ENCODE measurements around the gene TBC1D22B.
"Not testable (repeated sequence)": the region's sequence is repeated elsewhere in the genome, so short reads cannot be mapped to it uniquely, and the experiment has no call there.

Gene TBC1D22B

GRCh38 chr6:37321101-37321500 lies 63.5 kb downstream of the TBC1D22B start:
- no peak for DNase-seq (ENCODE audit: low read depth, low spot score)

GRCh38 chr6:37321516-37322415 lies 64.2 kb downstream of the TBC1D22B start:
- DNase-seq (ENCODE audit: low read depth, low spot score): no peak

- DNase-seq (ENCODE audit: low read depth, low spot score): no peak
Observed at GRCh38 chr6:37323580-37323979, 66.0 kb downstream of the TBC1D22B start.

GRCh38 chr6:37324131-37325033 lies 66.8 kb downstream of the TBC1D22B start:
- no peak for DNase-seq (ENCODE audit: low read depth, low spot score)

DNA sequence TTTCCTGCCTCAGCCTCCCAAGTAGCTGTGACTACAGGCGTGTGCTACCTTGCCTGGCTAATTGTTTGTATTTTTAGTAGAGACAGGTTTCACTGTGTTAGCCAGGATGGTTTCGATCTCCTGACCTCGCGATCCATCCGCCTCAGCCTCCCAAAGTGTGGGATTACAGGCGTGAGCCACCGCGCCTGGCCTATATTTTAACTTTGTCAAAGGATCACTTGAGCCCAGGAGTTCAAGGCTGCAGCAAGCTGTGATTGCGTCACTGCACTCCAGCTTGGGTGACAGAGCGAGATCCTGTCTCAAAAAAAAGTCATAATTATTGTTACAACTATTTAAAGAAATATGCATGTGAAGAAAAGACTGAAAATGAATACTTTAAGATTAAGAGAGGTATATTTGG lies 72.8 kb downstream of the TBC1D22B start:
- not testable (repeated sequence) for DNase-seq (ENCODE audit: low read depth, low spot score)

GRCh38 chr6:37331047-37331446 lies 73.5 kb downstream of the TBC1D22B start:
- no peak for DNase-seq (ENCODE audit: low read depth, low spot score)

DNA sequence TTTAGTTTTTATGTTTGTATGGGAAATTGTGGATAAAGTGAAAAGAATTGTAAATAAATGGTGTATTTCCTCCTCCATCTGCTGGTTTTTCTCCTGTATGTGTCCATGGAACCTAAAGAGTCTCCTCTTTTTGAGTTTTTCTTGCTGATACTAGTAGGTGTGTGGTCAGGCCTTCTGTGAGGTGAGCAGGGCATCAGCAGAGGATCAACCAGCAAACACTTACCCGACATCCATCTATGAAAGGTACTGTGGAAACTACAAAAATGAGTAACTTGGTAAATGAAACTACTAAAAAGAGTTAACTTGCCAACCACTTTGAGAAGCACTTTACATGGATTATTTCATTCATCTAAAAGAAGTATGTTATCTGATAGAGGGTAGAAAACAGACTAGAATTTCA lies 75.3 kb downstream of the TBC1D22B start:
- no peak for DNase-seq (ENCODE audit: low read depth, low spot score)

GRCh38 chr6:37334047-37334446 lies 76.5 kb downstream of the TBC1D22B start:
- no peak for DNase-seq (ENCODE audit: low read depth, low spot score)

- DNase-seq (ENCODE audit: low read depth, low spot score): not testable (repeated sequence)
Observed at GRCh38 chr6:37338317-37338716, 80.7 kb downstream of the TBC1D22B start.

DNA sequence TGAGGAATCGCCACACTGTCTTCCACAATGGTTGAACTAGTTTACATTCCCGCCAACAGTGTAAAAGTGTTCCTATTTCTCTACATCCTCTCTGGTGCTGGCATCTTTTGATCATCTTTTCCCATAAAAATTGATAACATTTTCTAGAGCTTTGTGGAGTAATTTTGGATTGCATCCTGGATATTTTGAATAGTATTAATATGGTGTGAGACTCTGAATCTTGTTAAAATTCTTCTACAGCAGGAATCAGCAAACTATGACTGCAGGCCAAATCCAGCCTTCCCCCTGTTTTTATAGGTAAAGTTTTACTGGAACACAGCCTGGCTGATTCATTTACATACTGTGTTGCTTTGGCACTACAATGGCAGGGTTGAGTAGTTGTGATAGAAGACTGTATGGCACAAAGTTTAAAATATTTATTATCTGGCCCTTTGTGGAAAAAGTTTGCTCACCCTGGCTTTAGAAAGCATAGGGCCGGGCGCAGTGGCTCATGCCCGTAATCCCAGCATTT lies 81.2 kb downstream of the TBC1D22B start:
- DNase-seq (ENCODE audit: low read depth, low spot score): peak; percentile 36

DNA sequence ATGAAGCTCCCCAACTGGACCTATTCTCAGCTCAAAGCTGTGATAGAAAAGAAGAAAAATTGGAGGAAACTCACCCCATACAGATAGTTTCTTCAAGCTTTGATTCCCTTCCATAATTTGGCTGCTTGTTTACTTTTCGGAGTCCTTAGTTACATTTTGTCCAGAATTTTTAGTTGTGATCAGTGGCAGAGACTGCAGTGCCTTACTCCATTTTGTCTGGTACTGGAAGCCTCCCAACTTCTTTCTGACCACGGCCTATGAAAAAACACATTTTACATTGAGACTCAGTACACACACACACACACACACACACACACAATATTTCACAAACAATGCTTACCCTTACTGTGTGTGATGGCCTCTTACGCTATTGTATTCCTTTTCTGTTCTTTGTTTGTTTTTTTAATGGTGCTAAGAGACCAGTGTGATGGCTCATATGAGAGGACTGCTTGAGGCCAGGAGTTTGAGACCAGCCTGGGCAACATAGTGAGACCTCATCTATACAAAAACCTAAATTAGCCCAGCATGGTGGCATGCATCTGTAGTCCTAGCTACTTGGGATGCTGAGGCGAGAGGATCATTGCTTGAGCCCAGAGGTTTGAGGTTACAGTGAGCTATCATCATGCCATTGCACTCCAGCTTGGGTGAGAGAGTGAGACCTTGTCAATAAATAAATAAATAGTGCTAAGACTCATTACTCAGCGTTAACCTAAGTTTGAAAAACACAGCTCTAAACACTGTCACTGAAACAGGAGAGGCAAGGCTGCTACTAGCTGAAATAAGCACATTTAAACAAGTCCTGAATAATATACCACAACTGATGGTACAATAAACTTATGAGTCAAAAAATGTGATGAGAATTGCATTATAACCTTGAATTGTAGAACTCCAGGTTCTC lies 82.4 kb downstream of the TBC1D22B start:
- DNase-seq (ENCODE audit: low read depth, low spot score): peak; percentile 16

DNA sequence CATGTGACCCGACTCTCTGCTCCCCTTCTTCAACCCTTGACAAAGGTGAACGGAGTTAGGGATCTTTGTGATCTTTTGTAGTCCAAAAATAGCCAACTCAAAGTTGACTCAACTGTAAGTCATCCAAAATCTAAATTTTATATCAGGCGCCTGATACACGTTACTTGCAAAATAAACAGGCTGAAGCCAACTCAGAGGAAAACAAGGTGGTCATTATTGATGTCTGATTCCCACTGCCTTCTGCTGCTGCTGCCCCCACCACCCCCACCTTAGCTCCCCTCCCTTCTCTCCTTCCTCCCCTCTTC lies 83.0 kb downstream of the TBC1D22B start:
- DNase-seq (ENCODE audit: low read depth, low spot score): peak; percentile 25

DNA sequence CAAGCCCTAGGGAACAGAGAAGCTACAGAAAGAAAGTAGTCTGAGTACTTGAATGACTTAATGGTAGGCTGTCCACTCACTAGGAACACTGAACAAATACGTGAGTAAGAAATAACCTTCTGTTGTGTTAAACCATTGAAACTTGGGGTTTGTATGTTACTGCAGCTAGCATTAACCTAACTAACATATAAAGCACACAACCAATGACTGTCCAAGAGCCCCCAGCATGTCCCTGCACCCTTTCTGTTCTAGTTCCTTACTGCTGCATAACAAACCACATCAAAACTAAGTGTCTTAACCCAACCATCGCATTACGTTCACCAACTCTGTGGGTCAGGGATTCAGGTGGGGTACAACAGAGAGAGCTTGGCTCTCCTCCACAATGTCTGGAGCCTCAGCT lies 85.7 kb downstream of the TBC1D22B start:
- no peak for DNase-seq (ENCODE audit: low read depth, low spot score)

- no peak for DNase-seq (ENCODE audit: low read depth, low spot score)
Observed at GRCh38 chr6:37344308-37344707, 86.7 kb downstream of the TBC1D22B start.

DNA sequence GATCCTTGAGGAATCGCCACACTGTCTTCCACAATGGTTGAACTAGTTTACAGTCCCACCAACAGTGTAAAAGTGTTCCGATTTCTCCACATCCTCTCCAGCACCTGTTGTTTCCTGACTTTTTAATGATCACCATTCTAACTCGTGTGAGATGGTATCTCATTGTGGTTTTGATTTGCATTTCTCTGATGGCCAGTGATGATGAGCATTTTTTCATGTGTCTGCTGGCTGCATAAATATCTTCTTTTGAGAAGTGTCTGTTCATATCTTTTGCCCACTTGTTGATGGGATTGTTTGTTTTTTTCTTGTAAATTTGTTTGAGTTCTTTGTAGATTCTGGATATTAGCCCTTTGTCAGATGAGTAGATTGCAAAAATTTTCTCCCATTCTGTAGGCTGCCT lies 88.2 kb downstream of the TBC1D22B start:
- DNase-seq (ENCODE audit: low read depth, low spot score): not testable (repeated sequence)

DNA sequence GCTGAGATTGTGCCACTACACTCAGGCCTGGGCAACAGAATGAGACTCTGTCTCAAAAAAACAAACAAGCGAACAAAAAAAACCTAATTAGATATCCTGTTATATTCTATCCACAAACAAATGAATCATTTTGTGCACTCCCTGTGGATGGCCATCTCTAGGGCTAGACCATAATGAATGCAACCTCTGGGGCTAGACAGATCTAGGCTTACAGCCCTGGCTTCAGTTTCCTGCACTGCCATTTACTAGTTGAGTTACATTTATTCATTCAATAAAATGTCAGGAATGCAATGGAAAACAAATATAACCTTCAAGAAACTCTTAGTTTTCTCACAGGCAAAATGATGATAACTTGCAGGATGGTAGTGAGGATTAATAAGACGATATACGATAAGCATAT lies 89.6 kb downstream of the TBC1D22B start:
- no peak for DNase-seq (ENCODE audit: low read depth, low spot score)

- peak; percentile 14 for DNase-seq (ENCODE audit: low read depth, low spot score)
Observed at GRCh38 chr6:37347670-37348111, 90.1 kb downstream of the TBC1D22B start.

DNA sequence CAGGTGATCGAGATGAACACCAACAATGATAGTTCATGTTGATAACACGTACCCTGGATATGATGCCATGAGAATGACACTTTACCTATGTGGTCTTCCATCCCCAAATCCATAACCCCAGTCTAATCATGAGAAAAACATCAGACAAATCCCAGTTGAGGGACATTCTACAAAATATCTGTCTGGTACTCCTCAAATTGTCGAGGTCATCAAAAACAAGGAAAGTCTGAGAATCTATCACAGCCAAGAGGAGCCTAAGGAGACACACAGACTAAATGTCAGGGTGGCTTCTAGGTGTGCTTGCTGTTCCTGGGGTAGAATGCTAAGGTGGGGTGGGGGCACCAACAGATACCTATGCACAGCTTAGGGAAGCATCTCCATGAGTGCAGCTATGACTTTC lies 93.5 kb downstream of the TBC1D22B start:
- DNase-seq (ENCODE audit: low read depth, low spot score): no peak

DNA sequence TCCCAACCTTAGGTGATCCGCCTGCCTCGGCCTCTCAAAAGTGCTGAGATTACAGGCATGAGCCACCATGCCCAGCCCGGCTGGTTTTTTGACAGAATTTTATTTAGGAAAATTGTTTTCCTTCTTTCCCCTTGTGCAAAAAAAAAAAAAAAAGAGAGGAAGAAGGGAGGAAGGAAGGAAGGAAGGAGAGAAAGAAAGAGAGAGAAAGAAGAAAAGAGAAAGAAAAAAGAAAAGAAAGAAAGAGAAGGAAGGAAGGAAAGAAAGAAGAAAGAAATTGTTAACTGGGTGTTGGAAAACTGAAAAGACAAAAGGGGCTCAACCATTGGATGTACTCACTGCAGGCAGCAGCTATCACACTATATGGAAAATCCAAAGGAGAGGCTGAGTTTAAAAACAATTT lies 94.8 kb downstream of the TBC1D22B start:
- no peak for DNase-seq (ENCODE audit: low read depth, low spot score)

DNA sequence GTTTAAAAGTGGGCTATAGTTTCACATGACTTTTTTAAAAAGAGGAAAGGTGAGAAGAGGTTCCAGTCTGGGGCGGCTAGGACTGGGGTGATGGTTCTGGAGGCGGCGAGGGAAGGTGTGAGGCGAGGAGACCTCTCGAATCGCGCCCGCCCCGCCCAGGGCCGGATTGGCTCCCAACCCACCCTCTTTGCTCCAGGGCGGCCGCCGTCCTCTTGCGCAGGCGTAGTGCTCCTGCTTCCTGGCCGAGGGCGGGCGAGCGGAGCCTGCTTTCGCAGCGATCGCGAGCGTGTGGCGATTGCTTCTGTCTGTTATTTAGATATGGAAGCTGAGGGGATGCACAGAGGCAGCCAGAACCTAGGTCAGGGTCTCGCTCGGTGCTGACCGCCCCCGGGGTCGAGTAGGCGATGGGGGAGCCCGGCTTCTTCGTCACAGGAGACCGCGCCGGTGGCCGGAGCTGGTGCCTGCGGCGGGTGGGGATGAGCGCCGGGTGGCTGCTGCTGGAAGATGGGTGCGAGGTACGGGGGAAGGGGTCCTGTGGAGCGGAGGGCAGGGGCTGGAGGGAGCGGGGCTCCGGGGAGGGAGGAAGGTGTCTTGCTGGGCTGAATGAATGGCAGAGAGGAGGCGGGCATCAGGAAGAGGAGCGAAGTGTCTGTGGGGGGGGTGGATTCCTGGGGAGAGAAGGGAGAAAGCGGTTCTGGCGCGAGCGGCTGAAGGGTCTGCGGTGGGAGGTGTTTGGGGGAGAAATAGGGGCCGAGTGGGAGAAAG lies 96.4 kb downstream of the TBC1D22B start, which contains the start of gene RNF8:
RNF8 (plus strand) TSS at position 223 of the 765 bp plus-strand sequence; CDS start at position 405, 182 bp downstream.
- peak; percentile 96 for DNase-seq (ENCODE audit: low read depth, low spot score)

Data from astrocyte of the hippocampus (primary cell).